A549 (cell line): Measurements from ENCODE around the gene SPANXB1. TPM values are rescaled to one million over a fixed set of nuclear protein-coding genes. Genes with fewer than 3 reads are reported as not detected.
A peak's percentile ranks its signal among the peaks of the same experiment; 100 is the strongest.
"Not testable (repeated sequence)": the region's sequence is repeated elsewhere in the genome, so short reads cannot be mapped to it uniquely, and the experiment has no call there.

Source experiments
- ATAC-seq, 2 experiments: fragments of 200-7000 bp in 1 of 2; fragments of >200 bp in 1 of 2; cut with Nextera tagmentation in 1 of 2; cut with Tn5 transposase in 1 of 2; 3 replicates each; pipeline versions ENCODE4 v1.8.0 to v1.9.1; 2018 to 2020; ENCODE audit warnings: mild to moderate bottlenecking in 1 of 2, moderate library complexity in 1 of 2
- CTCF ChIA-PET: fragments of 300-600 bp; sonication (Branson Sonifier 250); formaldehyde crosslinking; extraction: SDS; loops from one replicate; lab custom pipeline; 2021; ENCODE audit warnings: antibody characterized with exemption, inconsistent platforms; lab: Yijun Ruan, JAX
- POLR2A ChIA-PET: fragments of 350-600 bp; formaldehyde crosslinking; extraction: SDS; loops from one replicate; lab custom pipeline; 2021; ENCODE audit warnings: antibody characterized with exemption, inconsistent platforms; lab: Yijun Ruan, JAX
- DNase-seq, 2 experiments: peaks; one replicate each; pipeline versions ENCODE4 v3.0.0 to v3.0.0-alpha.2; 2011 to 2016; ENCODE audit warnings: low read depth in 1 of 2, low spot score in 1 of 2
- FAIRE-seq: peaks from 2 replicates; lab custom pipeline; 2011; peaks lifted over from hg19 to GRCh38; lab: Jason Lieb, UNC
- H3K27ac ChIP-seq, 2 experiments: fragments of >200 bp; sonication (Bioruptor Twin); formaldehyde crosslinking; 3 replicates each; pipeline ENCODE4 v1.5.1; 2016 to 2017
- H3K4me1 ChIP-seq: fragments of >200 bp; sonication (Bioruptor Twin); formaldehyde crosslinking; 3 replicates; pipeline ENCODE4 v1.6.1; 2016
- H3K4me2 ChIP-seq: fragments of >200 bp; sonication (Bioruptor Twin); formaldehyde crosslinking; 3 replicates; pipeline ENCODE4 v1.6.1; 2016
- H3K4me3 ChIP-seq: fragments of >200 bp; sonication (Bioruptor Twin); formaldehyde crosslinking; 3 replicates; pipeline ENCODE4 v1.5.1; 2016
- H3K9me3 ChIP-seq: fragments of >200 bp; sonication (Bioruptor Twin); formaldehyde crosslinking; 3 replicates; pipeline ENCODE4 v1.6.1; 2016
- ATOH8 ChIP-seq: fragments of 250-450 bp; sonication (Bioruptor Pico); IDR thresholded peaks from 2 replicates; pipeline ENCODE4 v1.5.0; 2020; ENCODE audit warnings: low read depth, mild to moderate bottlenecking, moderate library complexity
- CTCF ChIP-seq: fragments of >200 bp; sonication (Bioruptor Twin); formaldehyde crosslinking; IDR thresholded peaks from 3 replicates; pipeline ENCODE4 v1.5.1; 2016
- EP300 ChIP-seq, 2 experiments: fragments of >200 bp; sonication (Bioruptor Twin); formaldehyde crosslinking; IDR thresholded peaks; 2 replicates in 1 of 2; 3 replicates in 1 of 2; pipeline ENCODE4 v1.6.1; 2016 to 2017
- FOSL2 ChIP-seq, 2 experiments: fragments of 450-650 bp in 1 of 2; fragments of >200 bp in 1 of 2; sonication (Bioruptor Twin) in 1 of 2; formaldehyde crosslinking; IDR thresholded peaks; 2 replicates each; pipeline versions ENCODE4 v1.5.0 to v1.6.1; 2016 to 2020; ENCODE audit warnings: mild to moderate bottlenecking in 1 of 2, moderate library complexity in 1 of 2
- HDAC2 ChIP-seq: fragments of 200-600 bp; sonication (generic); IDR thresholded peaks from 2 replicates; pipeline ENCODE4 v1.6.1; 2016
- HES2 ChIP-seq: fragments of >200 bp; sonication (Bioruptor Twin); formaldehyde crosslinking; IDR thresholded peaks from 2 replicates; pipeline ENCODE4 v1.6.1; 2016
- HEYL ChIP-seq: fragments of 250-450 bp; sonication (Bioruptor Pico); IDR thresholded peaks from 2 replicates; pipeline ENCODE4 v1.8.0; 2021; ENCODE audit warnings: mild to moderate bottlenecking, moderate library complexity
- HOXB13 ChIP-seq: fragments of 250-450 bp; sonication (Bioruptor Pico); IDR thresholded peaks from 2 replicates; pipeline ENCODE4 v1.5.0; 2020; ENCODE audit warnings: low read depth, mild to moderate bottlenecking, moderate library complexity
- HOXB5 ChIP-seq: fragments of 250-450 bp; sonication (Bioruptor Pico); IDR thresholded peaks from 2 replicates; pipeline ENCODE4 v1.5.0; 2020; ENCODE audit warnings: mild to moderate bottlenecking, moderate library complexity
- JUNB ChIP-seq: fragments of >200 bp; sonication (Bioruptor Twin); formaldehyde crosslinking; IDR thresholded peaks from 2 replicates; pipeline ENCODE4 v1.6.1; 2016
- KDM5A ChIP-seq: fragments of 200-600 bp; sonication (generic); IDR thresholded peaks from 2 replicates; pipeline ENCODE4 v1.6.1; 2016; ENCODE audit warnings: antibody characterized with exemption, mild to moderate bottlenecking
- MAZ ChIP-seq: fragments of 150-350 bp; IDR thresholded peaks from 2 replicates; pipeline ENCODE4 v1.6.1; 2014; ENCODE audit warnings: antibody characterized with exemption, low read depth, low read length, borderline replicate concordance
- POLR2AphosphoS2 ChIP-seq: conservative IDR thresholded peaks from 2 replicates; pipeline ENCODE4 v1.6.1; 2012; ENCODE audit warnings: low read length, improper control_type of control experiment, inconsistent platforms
- RAD21 ChIP-seq, 2 experiments: fragments of >200 bp in 1 of 2; sonication (Bioruptor Twin) in 1 of 2; formaldehyde crosslinking in 1 of 2; IDR thresholded peaks in 1 of 2; conservative IDR thresholded peaks in 1 of 2; 2 replicates in 1 of 2; 3 replicates in 1 of 2; pipeline ENCODE4 v1.6.1; 2012 to 2018; ENCODE audit warnings: inconsistent platforms in 1 of 2
- RCOR1 ChIP-seq: fragments of 150-350 bp; IDR thresholded peaks from 2 replicates; pipeline ENCODE4 v1.6.1; 2014; ENCODE audit warnings: antibody characterized with exemption, low read length, low read depth
- TFCP2L1 ChIP-seq: fragments of 250-450 bp; sonication (Bioruptor Pico); IDR thresholded peaks from 2 replicates; pipeline ENCODE4 v1.5.0; 2021; ENCODE audit warnings: mild to moderate bottlenecking
- TP53 ChIP-seq: fragments of 250-450 bp; sonication (Bioruptor Pico); IDR thresholded peaks from 2 replicates; pipeline ENCODE4 v1.5.0; 2021; ENCODE audit warnings: mild to moderate bottlenecking, moderate library complexity
- ZFP36 ChIP-seq: fragments of 450-650 bp; IDR thresholded peaks from 2 replicates; pipeline ENCODE4 v1.6.1; 2014; ENCODE audit warnings: borderline replicate concordance; ENCODE audit not compliant: partially characterized antibody
- ZSCAN20 ChIP-seq: fragments of 250-450 bp; sonication (Bioruptor Pico); IDR thresholded peaks from 2 replicates; pipeline ENCODE4 v1.8.0; 2022; ENCODE audit warnings: mild to moderate bottlenecking, moderate library complexity
- WGBS: methylation state at CpG from one replicate; pipeline ENCODE4 v1.1.6; 2017; ENCODE audit errors: missing lambda C conversion rate; 5-methylcytosine and 5-hydroxymethylcytosine counted together
- polyA minus RNA-seq: library from RNA; depleted of rRNA, polyadenylated mRNA; stranded (reverse); fragments of >200 nt; gene quantifications from 2 replicates; pipeline ENCODE4 v1.2.3, GENCODE V29; 2011; rRNA and poly(A)+ RNA removed
- polyA plus RNA-seq, 4 experiments: library from polyadenylated mRNA; depleted of rRNA in 3 of 4; stranded (reverse); fragments of >200 nt; fragmentation: RNase III in 1 of 4; extraction: RNeasy Plus Mini Kit Qiagen cat#74134 plus additional on column Dnase treatment in 1 of 4; gene quantifications; 2 replicates in 3 of 4; 3 replicates in 1 of 4; pipeline ENCODE4 v1.2.3, GENCODE V29; 2011 to 2017
- TF ChIP-seq, protein P1 (sequence below): IDR thresholded peaks from 2 replicates; pipeline ENCODE4 v1.6.1; 2012

SPANXB1 gene, protein sequence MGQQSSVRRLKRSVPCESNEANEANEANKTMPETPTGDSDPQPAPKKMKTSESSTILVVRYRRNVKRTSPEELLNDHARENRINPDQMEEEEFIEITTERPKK
- polyA plus RNA-seq (2011; rRNA removed) (1.8 and 2.0 TPM in 2 replicates), polyA plus RNA-seq (2017; fragmentation: RNase III; extraction: RNeasy Plus Mini Kit Qiagen cat#74134 plus additional on column Dnase treatment) (2.8 to 5.5 TPM (median 3.6 TPM) in 3 replicates), polyA minus RNA-seq (0.73 TPM in 1 of 2 replicates, not detected in the other)
- 5.8 and 8.7 TPM in 2 replicates for polyA plus RNA-seq (2012; cell fraction: cytosol; rRNA removed)
- polyA plus RNA-seq (2012; cell fraction: nucleus; rRNA removed), result 3.4 and 6.1 TPM in 2 replicates

DNA sequence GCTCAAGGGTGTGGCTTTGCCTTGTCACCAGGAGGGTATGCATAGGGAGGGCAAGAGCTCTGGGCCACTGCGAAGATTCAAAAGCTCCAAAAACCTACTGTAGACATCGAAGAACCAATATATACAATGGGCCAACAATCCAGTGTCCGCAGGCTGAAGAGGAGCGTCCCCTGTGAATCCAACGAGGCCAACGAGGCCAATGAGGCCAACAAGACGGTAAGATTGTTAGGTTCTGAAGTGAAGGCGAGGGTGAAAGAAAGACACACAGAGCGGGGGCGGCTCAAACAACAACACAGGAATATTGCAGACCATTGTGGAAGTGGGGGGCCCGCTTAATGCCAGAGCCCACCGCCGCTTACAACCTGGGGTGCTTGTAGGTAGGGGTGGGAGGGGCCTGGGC is at the start of gene SPANXB1:
Gene SPANXB1 (plus strand): TSS at position 27 of the 400 bp plus-strand sequence. CDS start 100 bp downstream, at position 127.
- CTCF ChIA-PET, H3K4me1 ChIP-seq, FAIRE-seq, H3K4me2 ChIP-seq, POLR2A ChIA-PET, H3K27ac ChIP-seq, H3K4me3 ChIP-seq, H3K9me3 ChIP-seq: not testable (repeated sequence)
- 94% methylated on average over 13 of the region's 13 CpGs for WGBS
- ATAC-seq (0 out of 6 replicates have a peak, but pooled peaks of 1 of the 2 experiments have one; percentile 32), DNase-seq (peak in 1 of 2 experiments; percentile 24)

DNA sequence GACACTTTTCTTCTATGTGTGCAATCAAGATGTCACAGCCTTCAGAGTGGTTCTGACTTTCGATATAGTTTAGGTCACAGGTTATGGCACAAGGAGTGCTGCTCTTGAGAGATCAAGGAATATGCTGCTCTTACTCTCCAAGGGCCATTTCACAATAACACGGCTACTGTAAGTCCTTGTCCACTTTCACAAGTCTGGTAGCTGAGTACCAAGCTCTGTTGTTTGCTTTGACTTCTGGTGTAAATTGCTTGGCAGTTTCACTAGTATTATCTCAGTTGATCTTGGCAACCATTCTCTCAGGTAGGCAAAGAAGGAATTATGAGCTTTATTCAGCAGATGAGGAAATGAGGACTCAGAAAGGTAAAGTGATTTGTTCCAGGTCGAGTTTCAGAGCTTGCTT is 35.4 kb upstream of the SPANXB1 start:
- Histone ChIP-seq H3K9me3 (no peaks in the 10 kb centered on the region), H3K4me2 (no peak overlapping the region), H3K27ac (no peak overlapping the region), H3K4me3 (no peak overlapping the region), H3K4me1 (no peaks in the 10 kb centered on the region)
- CTCF ChIA-PET, result no interaction called here
- ATAC-seq, result no peak
- no peak for TF ChIP-seq MAZ
- TF ChIP-seq HES2, result no peak
- no peak for TF ChIP-seq HEYL (CRISPR knock-in tag)
- no peak for TF ChIP-seq ZSCAN20
- TF ChIP-seq RAD21 (conservative IDR thresholded peaks at IDR 0.05 in 1 of 2, IDR thresholded peaks at IDR 0.05 in 1 of 2), result no peak
- TF ChIP-seq ZFP36, result no peak
- no peak for TF ChIP-seq RCOR1
- TF ChIP-seq EP300 (IDR thresholded peaks at IDR 0.05), result no peak
- no peak for TF ChIP-seq HOXB5
- no peak for TF ChIP-seq TFCP2L1 (CRISPR knock-in tag)
- TF ChIP-seq TP53 (CRISPR knock-in tag), result no peak
- TF ChIP-seq HOXB13 (CRISPR knock-in tag), result no peak
- TF ChIP-seq, protein P1, sequence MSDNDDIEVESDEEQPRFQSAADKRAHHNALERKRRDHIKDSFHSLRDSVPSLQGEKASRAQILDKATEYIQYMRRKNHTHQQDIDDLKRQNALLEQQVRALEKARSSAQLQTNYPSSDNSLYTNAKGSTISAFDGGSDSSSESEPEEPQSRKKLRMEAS, result no peak
- no peak for TF ChIP-seq JUNB
- TF ChIP-seq ATOH8 (CRISPR knock-in tag), result no peak
- TF ChIP-seq CTCF, result no peak
- no peak for TF ChIP-seq POLR2AphosphoS2
- TF ChIP-seq KDM5A, result no peak
- TF ChIP-seq HDAC2, result no peak
- TF ChIP-seq FOSL2 (IDR thresholded peaks at IDR 0.05), result no peak
- TF ChIP-seq FOSL2 (CRISPR knock-in tag; IDR thresholded peaks at IDR 0.05), result no peak
- POLR2A ChIA-PET, result no interaction called here
- DNase-seq, result no peak
- 41% methylated on average over 3 of the region's 3 CpGs for WGBS
- FAIRE-seq, result peak; percentile 65
